ENCODE results near the gene B9D2.
"Not testable (repeated sequence)": the region's sequence is repeated elsewhere in the genome, so short reads cannot be mapped to it uniquely, and the experiment has no call there.

B9D2 gene

GRCh38 chr19:41354343-41354953 is 9.5 kb downstream of the B9D2 start:
- DNase-seq: no peak

- DNase-seq: peak; percentile 91
Observed at GRCh38 chr19:41353466-41354342, 10.2 kb downstream of the B9D2 start, which contains the start of gene TGFB1. Gene TGFB1 (minus strand): TSS chr19:41353922. CDS start chr19:41353044, 878 bp downstream.

GRCh38 chr19:41352609-41353465 is 11.1 kb downstream of the B9D2 start:
- DNase-seq: peak; percentile 65

GRCh38 chr19:41352279-41352608 is 11.7 kb downstream of the B9D2 start:
- DNase-seq: no peak

GRCh38 chr19:41351339-41352245 is 12.4 kb downstream of the B9D2 start:
- peak; percentile 79 for DNase-seq

- peak; percentile 27 for DNase-seq
Observed at GRCh38 chr19:41350735-41351338, 13.1 kb downstream of the B9D2 start.

- not testable (repeated sequence) for DNase-seq
Observed at GRCh38 chr19:41346916-41347315, 17.0 kb downstream of the B9D2 start.

- no peak for DNase-seq
Observed at GRCh38 chr19:41344162-41344561, 19.8 kb downstream of the B9D2 start.

- no peak for DNase-seq
Observed at GRCh38 chr19:41341669-41342490, 22.1 kb downstream of the B9D2 start.

- DNase-seq: no peak
Observed at GRCh38 chr19:41339936-41340335, 24.0 kb downstream of the B9D2 start.

GRCh38 chr19:41335467-41335866 is 28.5 kb downstream of the B9D2 start:
- DNase-seq: no peak

- peak; percentile 92 for DNase-seq
Observed at GRCh38 chr19:41334793-41335192, 29.2 kb downstream of the B9D2 start.

GRCh38 chr19:41332468-41332867 is 31.5 kb downstream of the B9D2 start:
- DNase-seq: no peak

GRCh38 chr19:41332000-41332399 is 31.9 kb downstream of the B9D2 start:
- no peak for DNase-seq

GRCh38 chr19:41330946-41331678 is 32.8 kb downstream of the B9D2 start:
- DNase-seq: no peak

- DNase-seq: no peak
Observed at GRCh38 chr19:41330481-41330880, 33.5 kb downstream of the B9D2 start.

GRCh38 chr19:41328842-41329225 is 35.1 kb downstream of the B9D2 start:
- peak; percentile 99 for DNase-seq

GRCh38 chr19:41328157-41328841 is 35.6 kb downstream of the B9D2 start:
- peak; percentile 56 for DNase-seq

GRCh38 chr19:41327576-41328156 is 36.3 kb downstream of the B9D2 start:
- DNase-seq: peak; percentile 89

Data from MV-4-11 (cell line).